DOHH2 (cell line): Measurements from ENCODE around the gene NAALADL2.

Experiments used
- CTCF ChIP-seq: fragments of 200-600 bp; sonication (generic); IDR thresholded peaks from one replicate; pipeline ENCODE4 v1.5.1; 2014; ENCODE audit warnings: antibody characterized with exemption, mild to moderate bottlenecking, low read depth, low read length; ENCODE audit not compliant: poor library complexity, severe bottlenecking
- EZH2phosphoT487 ChIP-seq: fragments of 200-600 bp; sonication (generic); IDR thresholded peaks from 2 replicates; pipeline ENCODE4 v1.6.1; 2017; ENCODE audit warnings: borderline replicate concordance, mild to moderate bottlenecking, antibody characterized with exemption, low read length, moderate library complexity, mixed read lengths

- TF ChIP-seq CTCF (no peak), EZH2phosphoT487 (no peak)
Measured at GRCh38 chr3:175311946-175312345, 452.8 kb downstream of the NAALADL2 start.
